Hematopoietic multipotent progenitor cell treated with erythropoietin and hydrocortisone succinate and interleukin-3 and kit ligand, for 6 days (in vitro differentiated cells): Measurements from ENCODE around the gene PSMD4.

Experiments
- DNase-seq: peaks from one replicate; pipeline ENCODE4 v3.0.0-alpha.2; 2015

Gene PSMD4

DNA sequence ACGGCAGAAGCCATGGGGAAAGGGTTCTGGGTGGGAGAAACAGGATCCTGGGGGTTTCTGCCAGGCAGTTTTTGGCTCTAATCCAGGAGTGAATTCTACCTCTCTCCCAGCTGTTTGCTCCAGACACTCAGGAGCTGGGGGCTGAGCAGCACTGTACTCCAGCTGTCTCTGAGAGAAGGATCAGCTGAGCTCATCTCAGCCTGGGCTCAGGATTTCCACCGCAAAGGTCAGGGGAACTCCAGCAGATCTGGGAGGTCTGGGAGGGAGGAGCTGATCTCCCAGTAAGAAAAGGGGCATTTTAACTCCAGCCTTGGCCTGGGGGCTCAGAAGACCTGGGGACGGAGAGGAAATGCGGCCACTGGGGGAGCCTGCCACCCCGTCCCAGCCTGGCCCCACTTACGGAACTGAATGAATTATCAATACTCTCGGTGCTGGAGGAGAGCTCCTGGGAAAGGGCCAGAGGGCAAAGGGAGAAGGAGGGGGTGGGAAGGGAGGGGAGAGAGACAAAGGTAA lies 55.3 kb downstream of the PSMD4 start:
- DNase-seq = no peak

DNA sequence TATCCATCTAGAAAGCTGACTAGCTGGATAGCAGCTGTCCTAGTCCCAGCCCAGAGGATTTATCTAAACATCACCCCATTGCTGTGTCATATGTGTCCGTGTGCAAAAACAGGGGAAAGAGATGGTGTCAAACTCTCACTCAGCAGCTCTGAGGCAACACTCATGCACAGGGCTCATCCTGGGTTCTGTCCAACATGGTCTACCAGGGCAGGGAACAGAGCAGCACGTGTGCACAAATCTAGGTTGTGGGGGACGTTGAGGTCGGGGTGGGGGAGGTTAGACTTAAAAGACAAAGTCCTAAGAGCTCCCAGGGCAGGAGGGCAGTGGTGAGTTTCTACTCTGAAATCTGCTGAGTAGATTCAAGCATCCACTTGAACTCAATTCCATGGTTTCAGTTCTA lies 56.5 kb downstream of the PSMD4 start:
- no peak for DNase-seq

DNA sequence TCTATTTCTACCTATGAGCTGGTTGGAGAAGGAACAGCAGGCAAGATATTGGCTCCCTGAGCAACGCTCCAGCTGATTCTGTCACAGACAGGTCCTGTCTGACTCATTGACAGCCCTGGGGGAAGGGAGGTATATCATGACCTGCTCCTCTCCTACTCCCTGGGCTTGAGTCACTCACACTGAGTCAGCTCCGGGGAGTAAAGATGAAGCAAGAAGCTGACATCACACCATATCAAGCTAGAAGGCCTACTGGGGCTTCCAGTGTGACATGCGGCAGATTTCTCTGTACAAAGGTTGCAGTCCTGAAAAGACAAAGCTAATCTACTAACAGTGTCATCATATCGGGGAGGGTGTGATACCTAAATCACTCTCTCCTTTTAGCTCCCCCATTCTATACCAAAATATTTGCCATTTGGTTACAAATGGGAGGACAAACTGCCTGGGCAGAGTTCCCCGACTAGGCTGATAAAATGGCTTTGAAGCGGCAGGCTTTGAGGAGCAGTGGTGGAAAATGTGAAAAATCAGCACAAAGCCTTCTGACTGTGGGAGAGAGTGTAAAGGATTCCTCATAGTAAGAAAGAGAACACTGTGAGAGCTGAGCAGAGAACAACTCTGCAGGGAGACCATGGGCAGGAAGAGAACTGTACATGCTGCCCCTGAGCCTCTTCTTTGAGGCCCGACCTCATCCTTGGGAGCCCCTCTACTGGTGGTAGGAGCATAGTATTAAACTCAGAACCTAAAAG lies 57.2 kb downstream of the PSMD4 start:
- peak; percentile 60 for DNase-seq

DNA sequence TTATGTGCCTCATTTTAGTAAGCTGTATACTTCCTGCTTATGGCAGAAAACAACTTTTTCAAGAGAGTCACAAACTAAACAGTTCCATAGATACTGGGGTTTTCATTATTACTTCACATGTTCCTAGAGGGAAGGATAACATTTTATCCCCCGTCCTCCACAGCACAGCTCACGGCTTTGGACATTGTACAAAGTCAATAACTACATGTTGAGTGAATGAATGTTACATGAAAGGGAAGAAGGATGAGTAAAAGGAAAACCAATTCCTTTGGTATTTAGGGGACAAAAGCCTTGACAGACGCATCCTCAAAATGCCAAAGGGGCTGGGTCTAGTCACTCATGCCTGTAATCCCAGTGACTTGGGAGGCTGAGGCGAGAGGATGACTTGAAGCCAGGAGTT lies 57.9 kb downstream of the PSMD4 start:
- DNase-seq = no peak

DNA sequence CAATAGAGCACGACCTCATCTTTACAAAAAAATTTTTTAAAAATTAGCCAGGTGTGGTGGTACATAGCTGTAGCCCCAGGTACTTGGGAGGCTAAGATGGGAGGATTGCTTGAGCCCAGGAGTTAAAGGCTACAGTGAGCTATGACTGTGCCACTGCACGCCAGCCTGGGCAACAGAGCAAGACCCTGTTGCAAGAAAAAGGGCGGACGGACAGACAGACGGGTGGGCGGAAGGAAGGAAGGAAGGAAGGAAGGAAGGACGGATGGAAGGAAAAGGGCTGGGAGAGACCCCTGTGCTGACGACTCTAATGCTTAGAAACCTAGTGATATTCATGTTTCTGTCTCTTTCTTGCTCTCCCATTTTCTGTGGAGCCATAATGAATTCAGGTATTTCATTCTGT lies 58.3 kb downstream of the PSMD4 start:
- DNase-seq = no peak

DNA sequence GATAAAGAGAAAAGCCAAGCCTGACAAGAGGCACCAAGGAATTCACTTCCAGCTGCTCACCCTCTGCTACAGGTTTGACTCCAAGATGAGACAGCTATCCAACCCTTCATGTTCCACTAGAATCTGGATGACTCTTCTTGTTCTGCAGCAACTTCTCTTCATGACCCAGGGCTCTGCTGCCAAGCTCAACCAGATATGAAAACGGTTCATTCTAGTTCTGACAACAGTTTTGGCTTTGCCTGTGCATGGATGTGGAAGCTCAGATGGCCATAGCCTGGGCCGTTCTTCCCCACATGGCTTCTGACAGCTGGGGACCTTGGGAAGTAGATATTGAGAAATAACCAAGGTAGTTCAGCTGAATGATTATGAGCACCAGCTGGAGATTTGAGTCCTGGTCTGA lies 59.0 kb downstream of the PSMD4 start:
- DNase-seq = no peak

DNA sequence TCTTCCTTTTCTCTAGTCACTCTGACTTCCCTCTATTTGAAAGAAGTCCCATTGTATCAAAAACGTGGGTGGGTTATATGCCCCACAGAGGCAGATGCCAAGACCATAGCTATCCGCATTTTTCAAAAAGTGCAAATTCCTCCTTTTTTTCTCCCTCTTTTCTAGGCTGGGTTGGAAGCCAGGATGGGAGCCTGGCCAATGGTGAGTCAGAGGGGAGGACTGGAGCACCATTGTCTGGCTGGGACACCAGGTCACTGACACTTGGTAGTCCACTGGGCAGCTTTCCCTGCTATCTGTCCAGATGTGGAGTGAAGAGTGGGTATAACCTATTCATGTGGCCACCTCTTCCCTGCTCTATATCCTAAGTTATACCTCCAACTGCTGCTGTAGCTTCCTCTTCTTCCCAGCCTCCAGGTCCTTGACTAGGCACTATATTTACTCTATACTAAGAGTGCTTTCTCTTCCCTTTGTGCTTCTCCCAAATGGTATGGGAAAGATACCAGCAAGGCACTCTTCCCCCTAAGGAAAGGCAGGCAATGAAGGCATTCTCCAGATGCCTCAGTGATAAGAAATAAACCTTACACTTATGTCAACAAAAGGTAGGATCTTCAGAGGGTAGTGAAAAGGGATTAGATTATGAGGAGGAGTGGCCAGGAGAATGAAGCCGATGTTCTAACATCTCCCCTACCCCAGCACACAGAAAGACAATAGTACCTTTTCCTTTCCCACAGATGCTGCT lies 59.8 kb downstream of the PSMD4 start:
- no peak for DNase-seq

DNA sequence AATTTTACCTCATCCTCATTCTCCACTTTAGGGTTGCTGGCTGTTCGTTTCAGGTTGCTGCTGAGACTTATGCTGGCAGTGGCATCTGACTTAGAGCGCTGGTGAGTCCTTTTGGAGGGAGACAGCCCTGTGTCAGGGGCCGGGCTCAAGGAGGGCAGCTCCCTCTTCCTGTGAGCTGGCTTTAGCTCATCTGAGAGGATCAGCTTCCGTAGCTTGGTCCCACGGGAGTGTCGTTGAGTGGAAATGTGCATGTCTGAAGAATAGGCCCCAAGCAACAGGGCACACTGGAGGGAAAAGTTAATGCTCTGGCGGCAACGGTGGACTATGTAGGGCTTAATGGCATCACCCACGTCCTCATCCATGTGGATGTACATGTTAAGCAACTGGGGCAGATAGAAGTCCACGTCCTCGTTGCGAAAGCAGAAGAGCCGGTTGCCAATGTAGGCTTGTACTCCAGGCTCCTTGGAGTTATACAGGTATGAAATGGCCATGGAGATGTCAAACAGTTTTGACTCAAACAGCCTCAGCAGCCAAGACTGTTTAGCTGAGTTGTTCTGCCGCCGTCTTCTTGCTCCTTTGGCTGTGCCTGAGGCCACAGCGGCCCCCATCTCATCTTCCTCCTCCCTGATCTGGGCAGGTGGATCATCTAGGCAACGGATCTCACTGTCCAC lies 61.2 kb downstream of the PSMD4 start:
- DNase-seq = no peak
